Karpas-422 (cell line): ENCODE results near the gene AGFG1. TPM values are rescaled to one million over a fixed set of nuclear protein-coding genes. Genes with fewer than 3 reads are reported as not detected.

Experiments used
- DNase-seq: peaks from one replicate; pipeline ENCODE4 v3.0.0-alpha.2; 2015
- H2AFZ ChIP-seq: fragments of 200-600 bp; sonication (generic); 2 replicates; pipeline ENCODE4 v1.6.1; 2014; ENCODE audit warnings: antibody characterized with exemption, low read length, mixed read lengths
- H3K27ac ChIP-seq: fragments of 200-600 bp; sonication (generic); 2 replicates; pipeline ENCODE4 v1.5.1; 2014; ENCODE audit warnings: mild to moderate bottlenecking, low read length, moderate library complexity
- H3K27me3 ChIP-seq: fragments of 200-600 bp; sonication (generic); 2 replicates; pipeline ENCODE4 v1.6.1; 2014; ENCODE audit warnings: low read length, mixed read lengths
- H3K36me3 ChIP-seq: fragments of 200-600 bp; sonication (generic); 2 replicates; pipeline ENCODE4 v1.6.1; 2014; ENCODE audit warnings: low read length, mixed read lengths; ENCODE audit not compliant: insufficient read depth
- H3K4me1 ChIP-seq: fragments of 200-600 bp; sonication (generic); 2 replicates; pipeline ENCODE4 v1.6.1; 2014; ENCODE audit warnings: mild to moderate bottlenecking, low read length, mixed read lengths
- H3K4me2 ChIP-seq: fragments of 200-600 bp; sonication (generic); 2 replicates; pipeline ENCODE4 v1.6.1; 2014; ENCODE audit warnings: low read length, low read depth, mild to moderate bottlenecking; ENCODE audit not compliant: poor library complexity, severe bottlenecking
- H3K4me3 ChIP-seq: fragments of 200-600 bp; sonication (generic); 2 replicates; pipeline ENCODE4 v1.5.1; 2014; ENCODE audit warnings: mild to moderate bottlenecking, antibody characterized with exemption, low read length, mixed read lengths
- H3K79me2 ChIP-seq: fragments of 200-600 bp; sonication (generic); 2 replicates; pipeline ENCODE4 v1.6.1; 2014; ENCODE audit warnings: mild to moderate bottlenecking, low read length, mixed read lengths
- H3K9ac ChIP-seq: fragments of 200-600 bp; sonication (generic); 2 replicates; pipeline ENCODE4 v1.6.0; 2014; ENCODE audit warnings: low read length
- H3K9me2 ChIP-seq: fragments of 200-600 bp; sonication (generic), shearing (Covaris generic); replicated peaks from 2 replicates; pipeline ENCODE4 v1.6.0; 2014; ENCODE audit warnings: mild to moderate bottlenecking, low read length, moderate library complexity; ENCODE audit not compliant: insufficient read depth
- H3K9me3 ChIP-seq: fragments of 300-700, 200-600 bp; sonication (generic); 2 replicates; pipeline ENCODE4 v1.6.1; 2014; ENCODE audit warnings: low read length, mixed read lengths
- H4K20me1 ChIP-seq: fragments of 200-600 bp; sonication (generic); 2 replicates; pipeline ENCODE4 v1.6.1; 2014; ENCODE audit warnings: mild to moderate bottlenecking, antibody characterized with exemption, low read length, low read depth; ENCODE audit not compliant: insufficient read depth
- total RNA-seq: library from RNA; depleted of rRNA; stranded (reverse); fragments of >200 nt; shearing (Covaris generic); gene quantifications from 2 replicates; pipeline ENCODE4 v1.2.3, GENCODE V29; 2014; ENCODE audit warnings: low replicate concordance

AGFG1 gene
- total RNA-seq, 1 experiment from 2014 or later = 121 TPM

GRCh38 chr2:227464851-227465250, 7.1 kb upstream of the AGFG1 start:
- no peak for DNase-seq
- Histone ChIP-seq H3K9ac (no peak overlapping the region), H3K4me3 (no peak overlapping the region), H2AFZ (no peak overlapping the region), H3K9me3 (no peaks in the 10 kb centered on the region), H3K27ac (no peak overlapping the region), H3K9me2 (no peaks in the 10 kb centered on the region), H3K4me1 (peaks cover 22% of the 10 kb centered on the region), H4K20me1 (no peaks in the 10 kb centered on the region), H3K79me2 (no peaks in the 10 kb centered on the region), H3K36me3 (no peaks in the 10 kb centered on the region), H3K4me2 (no peak overlapping the region), H3K27me3 (no peaks in the 10 kb centered on the region)

GRCh38 chr2:227466887-227467600, 4.9 kb upstream of the AGFG1 start:
- Histone ChIP-seq H3K9me2 (no peaks in the 10 kb centered on the region), H3K4me3 (no peak overlapping the region), H3K27me3 (no peaks in the 10 kb centered on the region), H3K4me1 (peaks cover 12% of the 10 kb centered on the region), H3K9me3 (no peaks in the 10 kb centered on the region), H2AFZ (no peak overlapping the region), H3K36me3 (no peaks in the 10 kb centered on the region), H3K27ac (no peak overlapping the region), H3K4me2 (no peak overlapping the region), H3K9ac (no peak overlapping the region), H3K79me2 (no peaks in the 10 kb centered on the region), H4K20me1 (no peaks in the 10 kb centered on the region; the same call in 1 of the 2 replicates)
- DNase-seq = peak; percentile 25

- Histone ChIP-seq H3K4me1 (peaks cover 30% of the 10 kb centered on the region), H4K20me1 (peaks cover 12% of the 10 kb centered on the region), H3K9me2 (no peaks in the 10 kb centered on the region), H3K4me2 (no peak overlapping the region), H3K36me3 (no peaks in the 10 kb centered on the region), H3K9ac (no peak overlapping the region), H3K27ac (no peak overlapping the region), H3K9me3 (no peaks in the 10 kb centered on the region), H3K79me2 (peaks cover 42% of the 10 kb centered on the region), H3K4me3 (peak overlapping the region; percentile 89; the same call in 1 of the 2 replicates), H3K27me3 (no peaks in the 10 kb centered on the region), H2AFZ (no peak overlapping the region)
- no peak for DNase-seq
Measured at GRCh38 chr2:227471412-227471811, 544 bp upstream of the AGFG1 start.

- Histone ChIP-seq H3K9me2 (no peaks in the 10 kb centered on the region), H3K9ac (peak overlapping the region; percentile 96), H3K36me3 (no peaks in the 10 kb centered on the region), H2AFZ (peak overlapping the region; percentile 37; the same call in 1 of the 2 replicates), H3K9me3 (no peaks in the 10 kb centered on the region), H3K79me2 (peaks cover 53% of the 10 kb centered on the region), H3K4me1 (peaks cover 30% of the 10 kb centered on the region), H4K20me1 (peaks cover 12% of the 10 kb centered on the region), H3K27ac (peak overlapping the region; percentile 55; the same call in 1 of the 2 replicates), H3K4me3 (peak overlapping the region; percentile 89), H3K4me2 (peak overlapping the region; percentile 98), H3K27me3 (no peaks in the 10 kb centered on the region)
- peak; percentile 75 for DNase-seq
Measured at GRCh38 chr2:227472265-227473121, 537 bp downstream of the AGFG1 start.

- H3K9me3 ChIP-seq = no peaks in the 10 kb centered on the region
- H3K27me3 ChIP-seq = no peaks in the 10 kb centered on the region
- H3K27ac ChIP-seq = peak overlapping the region; percentile 56
- H4K20me1 ChIP-seq = peaks cover 12% of the 10 kb centered on the region
- H3K79me2 ChIP-seq = peaks cover 59% of the 10 kb centered on the region
- H3K4me1 ChIP-seq = peaks cover 30% of the 10 kb centered on the region
- H3K36me3 ChIP-seq = no peaks in the 10 kb centered on the region
- no peaks in the 10 kb centered on the region for H3K9me2 ChIP-seq
- no peak overlapping the region for H2AFZ ChIP-seq
- no peak for DNase-seq
- peak overlapping the region; percentile 98 for H3K4me2 ChIP-seq
- H3K9ac ChIP-seq = peak overlapping the region; percentile 96
- H3K4me3 ChIP-seq = peak overlapping the region; percentile 89
Measured at GRCh38 chr2:227473122-227473461, 1.1 kb downstream of the AGFG1 start.

GRCh38 chr2:227473806-227474205, 1.9 kb downstream of the AGFG1 start:
- H3K4me1 ChIP-seq = peaks cover 36% of the 10 kb centered on the region

GRCh38 chr2:227474410-227474809, 2.5 kb downstream of the AGFG1 start:
- Histone ChIP-seq H3K79me2 (peaks cover 70% of the 10 kb centered on the region), H2AFZ (no peak overlapping the region), H3K27ac (peak overlapping the region; percentile 8; the same call in 1 of the 2 replicates), H3K36me3 (no peaks in the 10 kb centered on the region), H3K9ac (peak overlapping the region; percentile 96), H3K9me2 (no peaks in the 10 kb centered on the region), H3K4me3 (peak overlapping the region; percentile 89), H3K4me1 (peaks cover 41% of the 10 kb centered on the region), H3K4me2 (peak overlapping the region; percentile 98), H3K9me3 (no peaks in the 10 kb centered on the region), H4K20me1 (peaks cover 12% of the 10 kb centered on the region), H3K27me3 (no peaks in the 10 kb centered on the region)
- no peak for DNase-seq

More at GRCh38 chr2:227473806-227474205, 1.9 kb downstream of the AGFG1 start:
- Histone ChIP-seq H2AFZ (no peak overlapping the region), H3K9me3 (no peaks in the 10 kb centered on the region), H3K27ac (peak overlapping the region; percentile 56), H3K79me2 (peaks cover 65% of the 10 kb centered on the region), H3K36me3 (no peaks in the 10 kb centered on the region), H4K20me1 (peaks cover 12% of the 10 kb centered on the region), H3K4me2 (peak overlapping the region; percentile 98), H3K9ac (peak overlapping the region; percentile 96), H3K4me3 (peak overlapping the region; percentile 89), H3K9me2 (no peaks in the 10 kb centered on the region), H3K27me3 (no peaks in the 10 kb centered on the region)
- no peak for DNase-seq

- Histone ChIP-seq H3K4me2 (no peak overlapping the region), H3K4me3 (no peak overlapping the region), H3K9me3 (no peaks in the 10 kb centered on the region), H4K20me1 (peaks cover 12% of the 10 kb centered on the region), H3K27ac (no peak overlapping the region), H3K4me1 (peaks cover 65% of the 10 kb centered on the region), H3K79me2 (peaks cover 98% of the 10 kb centered on the region), H3K9ac (no peak overlapping the region), H3K36me3 (no peaks in the 10 kb centered on the region), H3K27me3 (no peaks in the 10 kb centered on the region), H3K9me2 (no peaks in the 10 kb centered on the region), H2AFZ (no peak overlapping the region)
- DNase-seq = no peak
Measured at GRCh38 chr2:227477291-227477690, 5.3 kb downstream of the AGFG1 start.
